NAMALWA (cell line): ENCODE data around the gene MYO5B.

ENCODE experiments used
- DNase-seq: peaks from one replicate; pipeline ENCODE4 v3.0.0-alpha.2; 2015; ENCODE audit warnings: low spot score

The MYO5B gene

GRCh38 chr18:49967636-49968313, 227.2 kb downstream of the MYO5B start:
- no peak for DNase-seq

GRCh38 chr18:49967171-49967570, 227.8 kb downstream of the MYO5B start:
- no peak for DNase-seq

- no peak for DNase-seq
Observed at GRCh38 chr18:49966090-49966489, 228.9 kb downstream of the MYO5B start.

- no peak for DNase-seq
Observed at GRCh38 chr18:49963217-49963616, 231.7 kb downstream of the MYO5B start.

- no peak for DNase-seq
Observed at GRCh38 chr18:49961271-49961670, 233.7 kb downstream of the MYO5B start.

GRCh38 chr18:49960376-49960775, 234.6 kb downstream of the MYO5B start:
- DNase-seq: no peak

GRCh38 chr18:49959176-49959575, 235.8 kb downstream of the MYO5B start:
- DNase-seq: no peak

- no peak for DNase-seq
Observed at GRCh38 chr18:49955263-49955662, 239.7 kb downstream of the MYO5B start.

GRCh38 chr18:49953391-49953790, 241.6 kb downstream of the MYO5B start:
- no peak for DNase-seq

GRCh38 chr18:49949951-49950395, 245.0 kb downstream of the MYO5B start:
- peak; percentile 9 for DNase-seq

GRCh38 chr18:49948975-49949374, 246.0 kb downstream of the MYO5B start:
- no peak for DNase-seq

GRCh38 chr18:49944663-49945062, 250.3 kb downstream of the MYO5B start:
- DNase-seq: peak; percentile 33

- no peak for DNase-seq
Observed at GRCh38 chr18:49936821-49937220, 258.1 kb downstream of the MYO5B start.

GRCh38 chr18:49935215-49935614, 259.7 kb downstream of the MYO5B start:
- DNase-seq: no peak

GRCh38 chr18:49934457-49934856, 260.5 kb downstream of the MYO5B start:
- DNase-seq: no peak

GRCh38 chr18:49933530-49934128, 261.3 kb downstream of the MYO5B start:
- DNase-seq: no peak

- DNase-seq: no peak
Observed at GRCh38 chr18:49931760-49932159, 263.2 kb downstream of the MYO5B start.

- no peak for DNase-seq
Observed at GRCh38 chr18:49931179-49931578, 263.8 kb downstream of the MYO5B start.

- DNase-seq: no peak
Observed at GRCh38 chr18:49926106-49926745, 268.7 kb downstream of the MYO5B start.

GRCh38 chr18:49924293-49924983, 270.5 kb downstream of the MYO5B start:
- DNase-seq: no peak

GRCh38 chr18:49922228-49922627, 272.7 kb downstream of the MYO5B start:
- no peak for DNase-seq

- no peak for DNase-seq
Observed at GRCh38 chr18:49921318-49921985, 273.5 kb downstream of the MYO5B start.
